Activated naive CD8-positive, alpha-beta T cell treated with anti-CD3 and anti-CD28 coated beads, Interleukin-2, amount 10 ng/mL, durations not matched to agents 7 days and 5 days (primary cell): Measurements from ENCODE around the gene PRR19. TPM values are rescaled to one million over a fixed set of nuclear protein-coding genes. Genes with fewer than 3 reads are reported as not detected.

Experiments used
- ATAC-seq: fragments of 150-1000 bp; cut with Tn5 transposase; one replicate; pipeline ENCODE4 v1.10.0; 2021; ENCODE audit warnings: low read depth, moderate library complexity
- POLR2A ChIA-PET: fragments of 350-600 bp; sonication (Branson Sonifier 250); formaldehyde crosslinking; loops from one replicate; lab custom pipeline; 2021; ENCODE audit warnings: antibody characterized with exemption; lab: Charles Lee
- DNase-seq: peaks from one replicate; pipeline ENCODE4 v3.0.0; 2021
- H3K27ac Mint-ChIP-seq: one replicate; pipeline ENCODE4 v1.8.0; 2022; ENCODE audit warnings: mild to moderate bottlenecking, mixed read lengths
- H3K27me3 Mint-ChIP-seq: one replicate; pipeline ENCODE4 v1.8.0; 2022; ENCODE audit warnings: mild to moderate bottlenecking, moderate library complexity, mixed read lengths
- H3K36me3 Mint-ChIP-seq: one replicate; pipeline ENCODE4 v1.8.0; 2021; ENCODE audit warnings: mild to moderate bottlenecking, mixed read lengths
- H3K4me1 Mint-ChIP-seq: one replicate; pipeline ENCODE4 v1.8.0; 2021; ENCODE audit warnings: mixed read lengths
- H3K4me3 Mint-ChIP-seq: one replicate; pipeline ENCODE4 v1.8.0; 2022; ENCODE audit warnings: mild to moderate bottlenecking, moderate library complexity, mixed read lengths
- H3K9me3 Mint-ChIP-seq: one replicate; pipeline ENCODE4 v1.8.0; 2021; ENCODE audit warnings: mixed read lengths
- microRNA-seq: library from miRNA; unstranded; fragments of <30 nt; microRNA quantifications from one replicate; pipeline ENCODE4 v1.2.0, GENCODE V29; 2022
- total RNA-seq, 2 experiments: library from RNA; stranded (reverse); gene quantifications; one replicate each; pipeline ENCODE4 v1.2.3, GENCODE V29; 2021

Gene PRR19
- total RNA-seq, 2 experiments from 2014 or later: 0.57 TPM; not detected in 1

DNA sequence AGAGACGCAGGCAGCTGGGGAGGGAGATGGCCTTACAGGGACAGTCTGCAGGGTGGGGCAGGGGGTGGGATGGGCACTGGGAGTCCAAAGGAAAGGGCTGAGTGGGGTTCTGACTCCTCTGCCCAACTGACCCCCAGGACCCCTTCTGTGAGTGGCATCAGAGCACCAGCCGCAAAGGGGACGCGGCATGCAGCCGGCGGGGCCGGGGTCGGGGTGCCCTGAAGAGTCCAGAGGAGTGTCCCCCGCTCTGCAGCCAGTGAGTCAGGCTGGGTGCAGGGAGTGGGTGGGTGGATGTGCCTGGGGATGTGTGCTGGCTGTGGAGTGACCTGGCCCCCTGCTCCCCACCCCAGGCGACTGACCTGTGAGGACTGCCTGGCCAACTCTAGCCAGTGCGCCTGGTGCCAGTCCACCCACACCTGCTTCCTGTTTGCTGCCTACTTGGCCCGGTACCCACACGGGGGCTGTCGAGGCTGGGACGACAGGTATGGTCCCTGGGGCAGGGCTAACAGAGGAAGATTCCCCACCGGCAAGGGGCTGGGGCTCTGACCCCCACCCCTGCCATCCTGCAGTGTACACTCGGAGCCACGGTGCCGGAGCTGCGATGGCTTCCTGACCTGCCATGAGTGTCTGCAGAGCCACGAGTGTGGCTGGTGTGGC lies 49.3 kb downstream of the PRR19 start:
- POLR2A ChIA-PET: no interaction called here
- H3K4me3 Mint-ChIP-seq: no peak overlapping the region
- no peak for DNase-seq
- H3K4me1 Mint-ChIP-seq: no peaks in the 10 kb centered on the region
- H3K36me3 Mint-ChIP-seq: no peaks in the 10 kb centered on the region
- H3K9me3 Mint-ChIP-seq: no peaks in the 10 kb centered on the region
- ATAC-seq: no peak
- H3K27me3 Mint-ChIP-seq: no peaks in the 10 kb centered on the region
- no peak overlapping the region for H3K27ac Mint-ChIP-seq

DNA sequence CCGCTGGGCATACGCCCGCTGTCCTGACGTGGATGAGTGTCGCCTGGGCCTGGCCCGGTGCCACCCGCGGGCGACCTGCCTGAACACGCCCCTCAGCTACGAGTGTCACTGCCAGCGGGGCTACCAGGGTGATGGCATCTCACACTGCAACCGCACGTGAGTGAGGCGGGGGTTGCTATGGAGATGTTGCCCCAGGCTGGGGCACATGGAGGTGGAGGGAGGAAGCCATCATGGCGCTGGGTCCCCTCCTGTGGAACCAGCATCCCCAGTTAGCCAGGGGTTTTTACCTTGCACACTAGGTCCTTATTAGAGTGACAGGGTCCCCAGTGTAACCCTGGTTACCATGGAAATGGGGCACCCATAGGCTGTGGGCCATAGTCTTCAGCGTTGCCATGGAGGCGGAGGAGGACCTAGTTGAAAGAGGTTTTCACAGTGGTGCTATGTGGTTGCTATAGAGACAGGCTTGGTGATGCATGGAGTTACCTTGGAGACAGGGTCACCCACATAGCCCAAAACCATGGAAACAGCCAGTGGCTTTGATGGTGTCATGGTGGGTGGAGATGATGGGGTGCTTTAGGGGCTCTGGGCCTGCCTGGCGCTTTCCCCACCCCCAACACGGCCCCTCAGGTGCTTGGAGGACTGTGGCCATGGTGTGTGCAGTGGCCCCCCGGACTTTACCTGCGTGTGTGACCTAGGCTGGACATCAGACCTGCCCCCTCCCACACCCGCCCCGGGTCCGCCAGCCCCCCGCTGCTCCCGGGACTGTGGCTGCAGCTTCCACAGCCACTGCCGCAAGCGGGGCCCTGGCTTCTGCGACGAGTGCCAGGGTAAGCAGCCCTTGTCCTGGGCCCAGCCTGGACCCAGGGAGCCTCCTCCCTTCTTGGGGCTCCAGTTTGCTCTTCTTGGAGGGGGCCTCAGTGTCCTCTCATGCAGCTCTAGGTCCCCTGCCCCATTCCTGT lies 50.6 kb downstream of the PRR19 start:
- DNase-seq: no peak
- ATAC-seq: no peak
- Mint-ChIP-seq H3K27me3 (no peaks in the 10 kb centered on the region), H3K9me3 (no peaks in the 10 kb centered on the region), H3K4me1 (no peaks in the 10 kb centered on the region), H3K36me3 (no peaks in the 10 kb centered on the region), H3K4me3 (no peak overlapping the region), H3K27ac (no peak overlapping the region)
- POLR2A ChIA-PET: no interaction called here

DNA sequence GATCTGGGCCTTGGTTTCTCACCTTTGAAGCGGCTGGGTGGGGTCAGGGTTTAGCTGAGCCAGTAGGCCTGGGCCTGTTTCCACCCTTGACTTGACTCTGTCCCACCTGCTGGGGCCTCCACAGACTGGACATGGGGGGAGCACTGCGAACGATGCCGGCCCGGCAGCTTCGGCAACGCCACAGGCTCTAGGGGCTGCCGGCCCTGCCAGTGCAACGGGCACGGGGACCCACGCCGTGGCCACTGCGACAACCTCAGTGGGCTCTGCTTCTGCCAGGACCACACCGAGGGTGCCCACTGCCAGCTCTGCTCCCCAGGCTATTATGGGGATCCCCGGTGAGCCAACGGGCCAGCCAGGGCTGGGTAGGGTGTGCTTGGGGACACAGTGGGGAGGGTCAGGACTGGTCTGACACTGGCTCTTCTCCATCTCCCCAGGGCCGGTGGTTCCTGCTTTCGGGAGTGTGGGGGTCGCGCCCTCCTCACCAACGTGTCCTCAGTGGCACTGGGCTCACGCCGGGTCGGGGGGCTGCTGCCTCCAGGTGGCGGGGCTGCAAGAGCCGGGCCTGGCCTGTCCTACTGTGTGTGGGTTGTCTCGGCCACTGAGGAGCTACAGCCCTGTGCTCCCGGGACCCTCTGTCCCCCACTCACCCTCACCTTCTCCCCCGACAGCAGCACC lies 51.5 kb downstream of the PRR19 start:
- Mint-ChIP-seq H3K27ac (no peak overlapping the region), H3K36me3 (no peaks in the 10 kb centered on the region), H3K4me3 (no peak overlapping the region), H3K9me3 (no peaks in the 10 kb centered on the region), H3K4me1 (peaks cover 3% of the 10 kb centered on the region), H3K27me3 (no peaks in the 10 kb centered on the region)
- no peak for DNase-seq
- ATAC-seq: no peak
- POLR2A ChIA-PET: no interaction called here

DNA sequence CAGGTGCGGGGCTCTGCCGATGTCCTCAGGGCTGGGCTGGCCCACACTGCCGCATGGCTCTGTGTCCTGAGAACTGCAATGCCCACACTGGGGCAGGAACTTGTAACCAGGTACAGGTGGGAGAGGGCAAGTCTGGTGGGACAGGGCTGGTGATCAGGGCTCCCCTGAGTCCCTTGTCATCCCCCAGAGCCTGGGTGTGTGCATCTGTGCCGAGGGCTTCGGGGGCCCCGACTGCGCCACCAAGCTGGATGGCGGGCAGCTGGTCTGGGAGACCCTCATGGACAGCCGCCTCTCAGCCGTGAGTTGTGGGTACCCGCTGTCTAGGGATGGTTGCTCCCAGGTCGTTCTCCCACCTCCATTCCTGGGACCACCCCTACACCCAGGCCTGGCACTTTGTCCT lies 54.0 kb downstream of the PRR19 start:
- POLR2A ChIA-PET: no interaction called here
- no peaks in the 10 kb centered on the region for H3K9me3 Mint-ChIP-seq
- DNase-seq (no peak), ATAC-seq (no peak)
- H3K4me1 Mint-ChIP-seq: peaks cover 6% of the 10 kb centered on the region
- peaks cover 1% of the 10 kb centered on the region for H3K36me3 Mint-ChIP-seq
- no peak overlapping the region for H3K27ac Mint-ChIP-seq
- H3K27me3 Mint-ChIP-seq: no peaks in the 10 kb centered on the region
- no peak overlapping the region for H3K4me3 Mint-ChIP-seq

DNA sequence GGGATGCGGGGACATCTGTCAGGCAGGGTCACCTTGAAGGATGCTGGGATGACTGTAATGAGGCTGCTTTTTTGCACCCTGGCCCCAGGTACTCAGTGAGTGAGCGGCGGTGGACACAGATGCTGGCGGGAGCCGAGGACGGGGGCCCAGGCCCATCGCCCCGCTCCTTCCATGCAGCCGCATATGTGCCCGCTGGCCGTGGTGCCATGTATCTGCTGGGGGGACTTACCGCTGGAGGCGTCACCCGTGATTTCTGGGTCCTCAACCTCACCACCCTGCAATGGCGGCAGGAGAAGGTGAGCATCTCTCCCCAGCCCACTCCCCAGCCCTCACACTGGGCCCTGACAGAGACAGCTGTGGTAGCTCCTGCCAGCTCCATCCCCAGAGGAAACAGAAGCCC lies 54.8 kb downstream of the PRR19 start:
- no peaks in the 10 kb centered on the region for H3K9me3 Mint-ChIP-seq
- H3K4me1 Mint-ChIP-seq: peaks cover 6% of the 10 kb centered on the region
- peaks cover 1% of the 10 kb centered on the region for H3K36me3 Mint-ChIP-seq
- no peak for ATAC-seq
- no peak overlapping the region for H3K27ac Mint-ChIP-seq
- no peaks in the 10 kb centered on the region for H3K27me3 Mint-ChIP-seq
- H3K4me3 Mint-ChIP-seq: no peak overlapping the region
- POLR2A ChIA-PET: no interaction called here
- DNase-seq: no peak

DNA sequence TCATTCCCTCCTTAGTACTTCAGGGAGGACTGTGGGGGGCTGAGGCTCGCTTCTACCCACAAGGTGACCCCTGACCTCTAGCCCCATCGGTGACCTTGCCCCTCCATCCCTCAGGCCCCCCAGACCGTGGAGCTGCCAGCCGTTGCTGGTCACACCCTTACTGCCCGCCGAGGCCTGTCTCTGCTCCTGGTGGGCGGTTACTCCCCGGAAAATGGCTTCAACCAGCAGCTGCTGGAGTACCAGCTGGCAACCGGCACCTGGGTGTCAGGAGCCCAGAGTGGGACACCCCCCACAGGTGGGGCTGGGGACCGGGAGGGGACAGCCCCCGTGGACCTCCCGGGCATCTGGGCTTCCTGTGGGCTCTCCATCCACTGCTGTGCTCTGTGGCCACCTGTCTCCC lies 55.4 kb downstream of the PRR19 start:
- no peaks in the 10 kb centered on the region for H3K9me3 Mint-ChIP-seq
- DNase-seq (no peak), ATAC-seq (no peak)
- POLR2A ChIA-PET: no interaction called here
- H3K4me1 Mint-ChIP-seq: peaks cover 6% of the 10 kb centered on the region
- H3K4me3 Mint-ChIP-seq: no peak overlapping the region
- H3K27ac Mint-ChIP-seq: no peak overlapping the region
- peaks cover 1% of the 10 kb centered on the region for H3K36me3 Mint-ChIP-seq
- H3K27me3 Mint-ChIP-seq: no peaks in the 10 kb centered on the region

Small RNA genes lying within 50 kb of the gene (microRNA-seq; reads per million reads assigned to microRNA genes)
- gene MIR8077: 2.1 reads per million

Other genes starting within 250 kb of the PRR19 start
- under 1 TPM; 0.44 to 0.79 TPM for gene GRIK5, start 231.9 kb upstream of the PRR19 start, total RNA-seq
- 10 to 100 TPM; 17.6 to 18.9 TPM for gene ZNF574, start 226.0 kb upstream of the PRR19 start, total RNA-seq
- gene POU2F2, start 169.7 kb upstream of the PRR19 start, total RNA-seq: 10 to 100 TPM; 33.0 to 33.9 TPM
- gene DEDD2, start 84.5 kb upstream of the PRR19 start, total RNA-seq: 10 to 100 TPM; 41.3 to 42.2 TPM
- gene ZNF526, start 81.8 kb upstream of the PRR19 start, total RNA-seq: 10 to 100 TPM; 19.6 to 20.6 TPM
- gene GSK3A, start 59.5 kb upstream of the PRR19 start, total RNA-seq: 10 to 100 TPM; 41.0 to 42.2 TPM
- gene ERF, start 47.0 kb upstream of the PRR19 start, total RNA-seq: 10 to 100 TPM; 51.1 to 57.5 TPM
- gene CIC, start 32.9 kb upstream of the PRR19 start, total RNA-seq: 10 to 100 TPM; 84.4 to 92.2 TPM
- gene PAFAH1B3, start 492 bp downstream of the PRR19 start, total RNA-seq: 10 to 100 TPM; 36.2 to 41.1 TPM
- under 1 TPM; 0.54 to 0.94 TPM for gene TMEM145, start 11.2 kb downstream of the PRR19 start, total RNA-seq
- 1 to 10 TPM; 8.5 to 9.3 TPM for gene MEGF8, start 23.5 kb downstream of the PRR19 start, total RNA-seq
- gene CNFN, start 88.2 kb downstream of the PRR19 start, total RNA-seq: not detected
- 10 to 100 TPM; 34.6 to 35.1 TPM for gene LIPE, start 125.3 kb downstream of the PRR19 start, total RNA-seq
- gene CXCL17, start 140.8 kb downstream of the PRR19 start, total RNA-seq: not detected
- gene CEACAM1, start 226.3 kb downstream of the PRR19 start, total RNA-seq: 10 to 100 TPM; 34.2 to 38.3 TPM